Fibroblast of mammary gland (primary cell): ENCODE results near the gene CXCL5.

Experiments used
- DNase-seq: peaks from one replicate; pipeline ENCODE4 v3.0.0-alpha.2; 2010; ENCODE audit warnings: low read depth
- H3K4me3 ChIP-seq: 2 replicates; pipeline ENCODE4 v1.5.1; 2011; ENCODE audit warnings: low read depth, mild to moderate bottlenecking, low read length, moderate library complexity; ENCODE audit not compliant: control insufficient read depth
- TF ChIP-seq, protein P1 (sequence below): conservative IDR thresholded peaks from 2 replicates; pipeline ENCODE4 v1.5.1; 2011; ENCODE audit warnings: low read depth, low read length, inconsistent platforms; ENCODE audit not compliant: control insufficient read depth, insufficient read depth

The CXCL5 gene

DNA sequence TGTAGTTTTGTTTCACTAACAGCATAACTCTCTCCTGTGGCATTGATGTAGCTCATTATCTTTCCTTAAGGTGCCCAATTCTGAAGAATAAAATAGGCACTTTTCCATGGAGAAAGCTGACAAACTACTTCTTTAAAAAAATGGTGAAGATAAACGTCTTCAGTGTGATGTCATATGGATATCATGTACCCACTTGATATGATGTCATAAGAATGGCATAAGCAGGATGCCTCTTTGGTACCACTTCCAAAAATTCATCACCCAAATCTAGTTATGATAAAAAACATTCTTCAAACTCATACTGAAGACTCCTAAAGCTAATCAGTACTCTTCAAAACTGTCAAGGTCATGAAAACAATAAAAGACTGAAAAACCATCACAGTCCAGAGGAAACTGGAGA is 42.9 kb upstream of the CXCL5 start:
- no peak for DNase-seq
- TF ChIP-seq, protein P1, sequence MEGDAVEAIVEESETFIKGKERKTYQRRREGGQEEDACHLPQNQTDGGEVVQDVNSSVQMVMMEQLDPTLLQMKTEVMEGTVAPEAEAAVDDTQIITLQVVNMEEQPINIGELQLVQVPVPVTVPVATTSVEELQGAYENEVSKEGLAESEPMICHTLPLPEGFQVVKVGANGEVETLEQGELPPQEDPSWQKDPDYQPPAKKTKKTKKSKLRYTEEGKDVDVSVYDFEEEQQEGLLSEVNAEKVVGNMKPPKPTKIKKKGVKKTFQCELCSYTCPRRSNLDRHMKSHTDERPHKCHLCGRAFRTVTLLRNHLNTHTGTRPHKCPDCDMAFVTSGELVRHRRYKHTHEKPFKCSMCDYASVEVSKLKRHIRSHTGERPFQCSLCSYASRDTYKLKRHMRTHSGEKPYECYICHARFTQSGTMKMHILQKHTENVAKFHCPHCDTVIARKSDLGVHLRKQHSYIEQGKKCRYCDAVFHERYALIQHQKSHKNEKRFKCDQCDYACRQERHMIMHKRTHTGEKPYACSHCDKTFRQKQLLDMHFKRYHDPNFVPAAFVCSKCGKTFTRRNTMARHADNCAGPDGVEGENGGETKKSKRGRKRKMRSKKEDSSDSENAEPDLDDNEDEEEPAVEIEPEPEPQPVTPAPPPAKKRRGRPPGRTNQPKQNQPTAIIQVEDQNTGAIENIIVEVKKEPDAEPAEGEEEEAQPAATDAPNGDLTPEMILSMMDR, result no peak
- H3K4me3 ChIP-seq, result no peak overlapping the region

DNA sequence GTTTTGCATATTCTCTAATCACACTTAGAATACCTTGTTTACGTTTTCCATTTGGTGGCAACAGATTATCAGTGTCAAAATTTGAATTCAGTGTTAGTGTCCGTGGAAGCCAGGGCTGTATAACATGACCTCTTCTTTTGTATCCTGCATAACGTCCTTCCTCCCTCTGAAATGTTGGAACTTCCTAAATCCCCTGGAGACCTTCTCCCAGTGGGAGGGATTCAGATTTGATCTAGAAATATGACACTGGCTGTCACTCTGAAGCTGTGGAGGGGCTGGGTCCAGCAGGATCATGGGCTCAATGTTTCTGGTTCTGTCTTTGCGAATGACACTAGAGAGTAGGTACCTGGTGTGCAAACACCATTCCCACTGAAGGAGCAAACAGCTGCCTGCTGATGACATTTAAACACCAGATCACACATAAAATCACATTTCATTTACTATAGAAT is 40.9 kb upstream of the CXCL5 start:
- H3K4me3 ChIP-seq, result peak overlapping the region; percentile 88
- no peak for DNase-seq
- TF ChIP-seq, protein P1, result no peak

DNA sequence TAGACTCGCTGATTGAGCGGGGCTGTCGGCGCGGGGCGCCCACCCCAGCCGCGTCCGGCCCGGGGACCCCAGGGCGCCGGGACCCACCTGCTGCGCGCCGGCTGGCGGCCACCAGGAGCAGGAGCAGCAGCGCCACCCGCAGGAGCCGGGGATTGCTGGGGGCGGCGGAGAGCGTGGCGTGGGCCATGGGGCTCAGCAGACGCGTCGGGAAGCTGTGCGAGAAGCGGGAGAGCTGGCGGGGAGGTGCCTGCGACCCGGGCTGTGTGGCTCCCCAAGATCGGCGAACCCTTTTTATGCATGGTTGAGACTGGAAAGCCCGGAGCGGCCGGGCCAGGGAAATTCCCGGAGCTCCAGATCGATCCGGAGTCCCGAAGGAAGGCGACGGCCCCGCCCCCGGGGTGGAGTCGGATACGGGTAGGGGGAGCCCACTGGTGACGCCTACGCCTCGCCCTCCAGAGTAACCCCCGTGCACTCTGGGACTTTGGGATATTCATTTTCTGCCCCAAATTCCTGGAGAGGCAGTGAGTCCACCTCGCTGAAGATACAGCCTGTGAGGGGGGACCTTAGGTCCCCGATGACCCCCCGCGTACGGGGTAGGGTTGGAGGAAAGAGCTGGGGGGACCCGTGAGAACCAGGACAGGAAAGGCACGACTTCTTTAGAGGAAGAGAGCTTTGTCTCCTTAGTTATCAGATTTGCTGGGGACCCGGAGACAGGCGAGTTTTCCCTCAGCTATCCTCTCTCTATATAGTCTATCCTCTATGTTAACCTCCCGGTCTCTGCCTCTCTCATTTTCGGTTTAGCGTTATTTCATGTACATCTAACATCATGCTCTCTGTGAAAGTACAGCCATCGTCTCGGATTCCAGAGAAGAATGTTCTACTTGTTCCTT is 40.2 kb upstream of the CXCL5 start, which contains the start of gene CXCL3:
TSS of gene CXCL3 (minus strand) at position 265 of the 890 bp plus-strand sequence. CDS start at position 187, 78 bp downstream.
- peak; percentile 63 for DNase-seq

DNA sequence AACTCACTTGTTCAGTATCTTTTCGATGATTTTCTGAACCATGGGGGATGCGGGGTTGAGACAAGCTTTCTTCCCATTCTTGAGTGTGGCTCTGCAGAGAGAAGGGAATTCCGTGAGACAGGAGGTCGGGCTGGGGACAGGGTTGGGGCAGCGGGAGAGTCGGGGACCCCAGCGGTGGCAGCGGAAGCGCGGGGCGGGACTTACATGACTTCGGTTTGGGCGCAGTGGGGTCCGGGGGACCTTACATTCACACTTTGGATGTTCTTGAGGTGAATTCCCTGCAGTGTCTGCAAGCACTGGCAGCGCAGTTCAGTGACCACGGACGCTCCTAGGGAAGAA is 39.6 kb upstream of the CXCL5 start:
- H3K4me3 ChIP-seq, result peak overlapping the region; percentile 88
- TF ChIP-seq, protein P1, result no peak
- no peak for DNase-seq

More for the DNA sequence above, 40.2 kb upstream of the CXCL5 start, which contains the start of gene CXCL3:
- TF ChIP-seq, protein P1, result no peak
- H3K4me3 ChIP-seq, result peak within 1 kb of the TSS; percentile 88

DNA sequence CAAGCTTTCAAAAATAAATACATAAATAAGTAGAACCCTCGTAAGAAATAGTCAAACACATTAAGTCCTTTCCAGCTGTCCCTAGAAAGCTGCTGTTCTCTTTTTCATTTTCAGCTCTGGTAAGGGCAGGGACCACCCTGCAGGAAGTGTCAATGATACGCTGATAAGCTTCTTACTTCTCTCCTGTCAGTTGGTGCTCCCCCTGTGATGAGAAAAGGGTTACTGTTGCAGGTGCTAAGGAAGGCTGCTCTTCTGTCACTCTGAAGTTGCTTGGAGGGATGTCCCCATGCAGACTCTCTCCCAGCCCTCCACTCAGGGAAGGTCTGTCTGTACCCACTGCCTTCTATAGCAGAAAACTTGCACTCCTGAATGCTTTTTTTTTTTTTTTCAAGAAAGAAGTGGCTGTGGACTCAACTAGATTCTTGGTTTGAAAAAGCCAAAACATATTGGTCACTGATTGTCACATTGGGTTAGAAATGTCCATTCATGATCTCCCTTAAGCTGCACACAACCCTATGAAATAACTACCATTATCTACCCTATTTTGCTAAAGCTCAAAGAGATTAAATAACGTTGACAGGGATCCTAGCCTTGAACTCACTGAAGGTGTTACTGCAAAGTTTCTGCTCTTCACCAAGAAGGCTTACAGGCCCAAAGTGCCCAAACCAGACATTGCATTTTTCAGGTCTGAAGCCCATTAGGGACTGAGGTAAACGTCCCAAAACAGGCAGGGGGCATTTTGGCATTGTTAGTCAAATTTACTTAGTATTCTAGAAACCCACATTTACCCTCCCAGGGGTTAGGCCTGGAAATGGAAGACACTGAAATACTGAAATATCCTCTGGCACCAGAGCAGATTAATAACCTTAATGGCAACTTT is 38.8 kb upstream of the CXCL5 start:
- TF ChIP-seq, protein P1, result no peak
- peak overlapping the region; percentile 88 for H3K4me3 ChIP-seq
- no peak for DNase-seq

DNA sequence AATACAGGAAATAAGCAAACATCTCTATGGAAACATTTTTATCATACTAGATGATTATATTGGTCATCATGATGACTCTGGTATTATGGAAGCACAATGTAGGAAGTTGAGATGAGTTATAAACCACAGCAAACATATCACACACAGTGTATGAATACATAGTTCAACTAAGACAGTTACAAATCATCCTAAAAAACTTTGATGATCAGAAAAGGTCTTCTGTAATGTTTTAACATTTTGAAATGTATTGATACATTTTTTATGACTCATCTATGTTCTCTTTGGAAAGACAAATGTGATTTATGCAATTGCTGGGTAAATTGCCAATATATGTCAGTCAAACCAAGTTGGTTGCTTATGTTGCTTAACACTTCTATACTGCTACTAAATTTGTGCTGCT is 35.3 kb upstream of the CXCL5 start:
- TF ChIP-seq, protein P1, result no peak
- DNase-seq, result peak; percentile 74
- no peak overlapping the region for H3K4me3 ChIP-seq
